Measurements from ENCODE around the gene KITLG.

DNA sequence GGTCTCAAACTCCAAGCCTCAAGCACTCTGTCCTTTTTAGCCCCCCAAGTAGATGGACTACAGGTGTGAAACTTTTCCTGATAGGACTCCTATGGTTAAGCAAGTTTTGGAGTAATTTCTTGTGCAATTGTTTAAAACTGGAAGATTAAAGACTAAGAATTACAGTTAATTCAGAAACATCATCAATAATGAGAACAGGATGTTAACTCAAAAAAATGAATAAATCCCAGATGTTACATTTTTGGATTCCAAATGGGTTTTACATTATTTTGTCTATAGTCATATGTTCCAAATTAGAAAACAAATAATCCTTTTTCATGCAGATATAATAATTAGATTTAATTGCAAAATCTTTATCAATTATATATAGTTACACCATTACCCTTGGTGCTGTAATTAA lies 24.4 kb upstream of the KITLG start:
- TF ChIP-seq POLR2A (IDR thresholded peaks at IDR 0.05) = no peak
- TF ChIP-seq, protein P1, sequence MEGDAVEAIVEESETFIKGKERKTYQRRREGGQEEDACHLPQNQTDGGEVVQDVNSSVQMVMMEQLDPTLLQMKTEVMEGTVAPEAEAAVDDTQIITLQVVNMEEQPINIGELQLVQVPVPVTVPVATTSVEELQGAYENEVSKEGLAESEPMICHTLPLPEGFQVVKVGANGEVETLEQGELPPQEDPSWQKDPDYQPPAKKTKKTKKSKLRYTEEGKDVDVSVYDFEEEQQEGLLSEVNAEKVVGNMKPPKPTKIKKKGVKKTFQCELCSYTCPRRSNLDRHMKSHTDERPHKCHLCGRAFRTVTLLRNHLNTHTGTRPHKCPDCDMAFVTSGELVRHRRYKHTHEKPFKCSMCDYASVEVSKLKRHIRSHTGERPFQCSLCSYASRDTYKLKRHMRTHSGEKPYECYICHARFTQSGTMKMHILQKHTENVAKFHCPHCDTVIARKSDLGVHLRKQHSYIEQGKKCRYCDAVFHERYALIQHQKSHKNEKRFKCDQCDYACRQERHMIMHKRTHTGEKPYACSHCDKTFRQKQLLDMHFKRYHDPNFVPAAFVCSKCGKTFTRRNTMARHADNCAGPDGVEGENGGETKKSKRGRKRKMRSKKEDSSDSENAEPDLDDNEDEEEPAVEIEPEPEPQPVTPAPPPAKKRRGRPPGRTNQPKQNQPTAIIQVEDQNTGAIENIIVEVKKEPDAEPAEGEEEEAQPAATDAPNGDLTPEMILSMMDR (IDR thresholded peaks at IDR 0.05) = no peak

Data from adrenal gland (tissue), 5 donors.